MM.1S (cell line): ENCODE measurements around the gene PTPRC.

ENCODE experiments used
- DNase-seq: peaks from one replicate; pipeline ENCODE4 v3.0.0-alpha.2; 2015
- H2AFZ ChIP-seq: fragments of 300-600 bp; sonication (generic); 2 replicates; pipeline ENCODE4 v1.6.0; 2016; ENCODE audit warnings: antibody characterized with exemption, low read length
- H3F3A ChIP-seq: fragments of 300-600 bp; sonication (generic); 2 replicates; pipeline ENCODE4 v1.6.1; 2016; ENCODE audit warnings: mild to moderate bottlenecking, antibody characterized with exemption, low read length, moderate library complexity, mixed read lengths; ENCODE audit not compliant: insufficient read depth
- H3K27ac ChIP-seq: fragments of 300-600 bp; sonication (generic); 2 replicates; pipeline ENCODE4 v1.5.1; 2016; ENCODE audit warnings: mild to moderate bottlenecking, low read length
- H3K27me3 ChIP-seq: fragments of 300-600 bp; sonication (generic); replicated peaks from 2 replicates; pipeline ENCODE4 v1.6.0; 2016; ENCODE audit warnings: low read length; ENCODE audit not compliant: insufficient read depth
- H3K36me3 ChIP-seq: fragments of 300-600 bp; sonication (generic); replicated peaks from 2 replicates; pipeline ENCODE4 v1.6.1; 2016; ENCODE audit warnings: mild to moderate bottlenecking, low read length, mixed read lengths; ENCODE audit not compliant: insufficient read depth
- H3K4me1 ChIP-seq: fragments of 300-600 bp; sonication (generic); 2 replicates; pipeline ENCODE4 v1.6.1; 2016; ENCODE audit warnings: low read length, mixed read lengths
- H3K4me2 ChIP-seq: fragments of 300-600 bp; sonication (generic); 2 replicates; pipeline ENCODE4 v1.6.0; 2016; ENCODE audit warnings: low read depth, low read length
- H3K4me3 ChIP-seq: fragments of 300-600 bp; sonication (generic); 2 replicates; pipeline ENCODE4 v1.5.1; 2016; ENCODE audit warnings: low read length, mixed read lengths
- H3K79me2 ChIP-seq: fragments of 300-600 bp; sonication (generic); 2 replicates; pipeline ENCODE4 v1.6.1; 2016; ENCODE audit warnings: mixed run types, low read length, mixed read lengths
- H3K9ac ChIP-seq: fragments of 300-600 bp; sonication (generic); 2 replicates; pipeline ENCODE4 v1.6.1; 2016; ENCODE audit warnings: low read length, mixed read lengths
- H3K9me2 ChIP-seq: fragments of 300-600 bp; sonication (generic); replicated peaks from 2 replicates; pipeline ENCODE4 v1.6.1; 2016; ENCODE audit warnings: mild to moderate bottlenecking, low read length, mixed read lengths; ENCODE audit not compliant: insufficient read depth
- H3K9me3 ChIP-seq: fragments of 300-600 bp; sonication (generic); replicated peaks from 2 replicates; pipeline ENCODE4 v1.6.1; 2016; ENCODE audit warnings: mild to moderate bottlenecking, low read length, mixed read lengths; ENCODE audit not compliant: insufficient read depth
- H4K20me1 ChIP-seq: fragments of 300-600 bp; sonication (generic); 2 replicates; pipeline ENCODE4 v1.6.1; 2016; ENCODE audit warnings: mild to moderate bottlenecking, low read length, moderate library complexity, mixed read lengths; ENCODE audit not compliant: insufficient read depth
- EZH2 ChIP-seq: fragments of 300-600 bp; sonication (generic); optimal IDR thresholded peaks from 2 replicates; pipeline ENCODE3; 2017; ENCODE audit warnings: low read depth, mild to moderate bottlenecking, antibody characterized with exemption, low read length, mixed read lengths
- EZH2phosphoT487 ChIP-seq: fragments of 300-600 bp; sonication (generic); IDR thresholded peaks from 2 replicates; pipeline ENCODE4 v1.6.1; 2018; ENCODE audit warnings: antibody characterized with exemption, low read length
- TF ChIP-seq, protein P1 (sequence below): fragments of 300-600 bp; sonication (generic); IDR thresholded peaks from 2 replicates; pipeline ENCODE4 v1.5.1; 2016; ENCODE audit warnings: antibody characterized with exemption, low read length, mixed read lengths

Gene PTPRC

GRCh38 chr1:198630863-198631262, 8.0 kb upstream of the PTPRC start:
- Histone ChIP-seq H3K4me3 (no peak overlapping the region), H3K9me3 (no peaks in the 10 kb centered on the region), H3K36me3 (no peaks in the 10 kb centered on the region), H3K4me2 (no peak overlapping the region), H3K27ac (no peak overlapping the region), H3K9me2 (no peaks in the 10 kb centered on the region), H3K4me1 (0 out of 2 replicates have a peak, but pooled peaks cover 11% of the 10 kb centered on the region), H3K27me3 (no peaks in the 10 kb centered on the region), H3K79me2 (no peaks in the 10 kb centered on the region), H3K9ac (no peak overlapping the region), H2AFZ (no peak overlapping the region), H4K20me1 (no peaks in the 10 kb centered on the region), H3F3A (no peaks in the 10 kb centered on the region)
- DNase-seq: no peak
- TF ChIP-seq, protein P1, sequence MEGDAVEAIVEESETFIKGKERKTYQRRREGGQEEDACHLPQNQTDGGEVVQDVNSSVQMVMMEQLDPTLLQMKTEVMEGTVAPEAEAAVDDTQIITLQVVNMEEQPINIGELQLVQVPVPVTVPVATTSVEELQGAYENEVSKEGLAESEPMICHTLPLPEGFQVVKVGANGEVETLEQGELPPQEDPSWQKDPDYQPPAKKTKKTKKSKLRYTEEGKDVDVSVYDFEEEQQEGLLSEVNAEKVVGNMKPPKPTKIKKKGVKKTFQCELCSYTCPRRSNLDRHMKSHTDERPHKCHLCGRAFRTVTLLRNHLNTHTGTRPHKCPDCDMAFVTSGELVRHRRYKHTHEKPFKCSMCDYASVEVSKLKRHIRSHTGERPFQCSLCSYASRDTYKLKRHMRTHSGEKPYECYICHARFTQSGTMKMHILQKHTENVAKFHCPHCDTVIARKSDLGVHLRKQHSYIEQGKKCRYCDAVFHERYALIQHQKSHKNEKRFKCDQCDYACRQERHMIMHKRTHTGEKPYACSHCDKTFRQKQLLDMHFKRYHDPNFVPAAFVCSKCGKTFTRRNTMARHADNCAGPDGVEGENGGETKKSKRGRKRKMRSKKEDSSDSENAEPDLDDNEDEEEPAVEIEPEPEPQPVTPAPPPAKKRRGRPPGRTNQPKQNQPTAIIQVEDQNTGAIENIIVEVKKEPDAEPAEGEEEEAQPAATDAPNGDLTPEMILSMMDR: no peak
- TF ChIP-seq EZH2 (no peak), EZH2phosphoT487 (no peak)

GRCh38 chr1:198631292-198631691, 7.5 kb upstream of the PTPRC start:
- no peaks in the 10 kb centered on the region for H3K27me3 ChIP-seq
- H3K36me3 ChIP-seq: no peaks in the 10 kb centered on the region
- H3K27ac ChIP-seq: no peak overlapping the region
- no peak overlapping the region for H3K4me3 ChIP-seq
- no peak overlapping the region for H2AFZ ChIP-seq
- no peaks in the 10 kb centered on the region for H3K79me2 ChIP-seq
- H4K20me1 ChIP-seq: no peaks in the 10 kb centered on the region
- no peaks in the 10 kb centered on the region for H3K9me2 ChIP-seq
- no peaks in the 10 kb centered on the region for H3F3A ChIP-seq
- no peak overlapping the region for H3K9ac ChIP-seq
- no peak for DNase-seq
- H3K9me3 ChIP-seq: no peaks in the 10 kb centered on the region
- no peak overlapping the region for H3K4me2 ChIP-seq
- 0 out of 2 replicates have a peak, but pooled peaks cover 11% of the 10 kb centered on the region for H3K4me1 ChIP-seq
- TF ChIP-seq, protein P1: no peak
- TF ChIP-seq EZH2phosphoT487 (no peak), EZH2 (no peak)

DNA sequence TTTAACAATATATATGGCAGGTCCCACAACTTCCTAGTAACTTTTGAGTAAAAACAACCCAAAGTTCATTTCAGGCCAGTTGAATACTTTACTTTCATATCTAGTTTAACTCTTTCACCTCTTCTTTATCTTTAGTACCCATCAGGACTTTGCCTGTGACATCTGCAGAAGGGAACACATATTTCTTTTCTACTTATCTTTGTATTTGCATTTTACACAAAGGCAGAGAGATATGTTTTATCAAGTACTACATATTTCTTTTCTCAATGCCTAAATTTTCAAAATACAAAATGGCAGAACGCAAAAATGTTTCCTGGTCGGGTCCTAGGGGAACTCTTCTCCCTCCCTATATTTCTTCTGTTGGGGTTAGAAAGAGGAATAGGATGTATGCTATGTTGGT, 6.8 kb upstream of the PTPRC start:
- Histone ChIP-seq H3K4me3 (no peak overlapping the region), H3K4me1 (0 out of 2 replicates have a peak, but pooled peaks cover 11% of the 10 kb centered on the region)

More for the DNA sequence above, 6.8 kb upstream of the PTPRC start:
- TF ChIP-seq, protein P1: no peak
- TF ChIP-seq EZH2phosphoT487 (no peak), EZH2 (no peak)
- Histone ChIP-seq H3K9me3 (no peaks in the 10 kb centered on the region), H3K9ac (no peak overlapping the region), H3F3A (no peaks in the 10 kb centered on the region), H4K20me1 (no peaks in the 10 kb centered on the region), H3K4me2 (no peak overlapping the region), H2AFZ (no peak overlapping the region), H3K79me2 (no peaks in the 10 kb centered on the region), H3K27me3 (no peaks in the 10 kb centered on the region), H3K36me3 (no peaks in the 10 kb centered on the region), H3K27ac (no peak overlapping the region), H3K9me2 (no peaks in the 10 kb centered on the region)
- no peak for DNase-seq
